HepG2 (cell line): ENCODE data around the gene FUT3. TPM values are rescaled to one million over a fixed set of nuclear protein-coding genes. Genes with fewer than 3 reads are reported as not detected.
A peak's percentile ranks its signal among the peaks of the same experiment; 100 is the strongest.

Experiments
- ATAC-seq: fragments of 200-7000 bp; cut with Tn5 transposase; 3 replicates; pipeline ENCODE4 v1.9.1; 2020; ENCODE audit warnings: mild to moderate bottlenecking, moderate library complexity
- BruUV-seq: library from RNA; stranded (reverse); fragments of 400-500 nt; replicated peaks from 2 replicates; lab custom pipeline; 2021; lab: Mats Ljungman, UMichigan
- CTCF ChIA-PET: fragments of 300-600 bp; formaldehyde crosslinking; extraction: SDS; loops from one replicate; lab custom pipeline; 2021; ENCODE audit warnings: low total read pairs, inconsistent platforms, low intra/inter-chr PET ratio; lab: Yijun Ruan, JAX
- POLR2A ChIA-PET: fragments of 350-600 bp; sonication (Branson Sonifier 250); formaldehyde crosslinking; loops from one replicate; lab custom pipeline; 2020; ENCODE audit warnings: antibody characterized with exemption, inconsistent platforms; lab: Yijun Ruan, JAX
- DNase-seq: peaks from one replicate; pipeline ENCODE4 v3.0.0-alpha.2; 2015; ENCODE audit warnings: low spot score
- FAIRE-seq: peaks from 3 replicates; lab custom pipeline; 2011; peaks lifted over from hg19 to GRCh38; lab: Jason Lieb, UNC
- H2AFZ ChIP-seq: one replicate; pipeline ENCODE4 v1.6.1; 2011; ENCODE audit warnings: low read length, inconsistent platforms
- H3K27ac ChIP-seq: fragments of 300-600 bp; 3 replicates; pipeline ENCODE4 v1.8.0; 2011; ENCODE audit warnings: mixed run types, mild to moderate bottlenecking, mixed read lengths, low read length, inconsistent platforms; ENCODE audit not compliant: insufficient read depth; ENCODE audit errors: extremely low read length
- H3K27me3 ChIP-seq, 2 experiments: fragments of 200-600 bp in 1 of 2; 2 replicates in 1 of 2; 3 replicates in 1 of 2; pipeline versions ENCODE4 v1.6.0 to v1.8.0; 2011; ENCODE audit warnings: low read length in 2 of 2, mild to moderate bottlenecking in 2 of 2, moderate library complexity in 2 of 2, inconsistent platforms in 1 of 2; ENCODE audit not compliant: insufficient read depth in 2 of 2, control insufficient read depth in 1 of 2
- H3K36me3 ChIP-seq, 2 experiments: fragments of 200-600 bp in 1 of 2; replicated peaks in 1 of 2; 2 replicates in 1 of 2; 3 replicates in 1 of 2; pipeline versions ENCODE4 v1.5.1 to v1.8.0; 2011; ENCODE audit warnings: low read length in 2 of 2, inconsistent platforms in 1 of 2; ENCODE audit not compliant: insufficient read depth in 2 of 2, control insufficient read depth in 1 of 2
- H3K4me1 ChIP-seq: 2 replicates; pipeline ENCODE4 v1.5.1; 2012; ENCODE audit warnings: low read length, inconsistent platforms; ENCODE audit not compliant: insufficient read depth
- H3K4me2 ChIP-seq: 2 replicates; pipeline ENCODE4 v1.6.0; 2011; ENCODE audit warnings: low read depth, low read length, inconsistent platforms
- H3K4me3 ChIP-seq, 3 experiments: fragments of 200-600 bp in 1 of 3; sonication (generic), shearing (Covaris generic) in 1 of 3; replicated peaks in 1 of 3; 2 replicates each; pipeline ENCODE4 v1.5.1; 2011 to 2016; ENCODE audit warnings: low read length in 3 of 3, inconsistent platforms in 2 of 3, low read depth in 2 of 3, mild to moderate bottlenecking in 2 of 3, control low read depth in 1 of 3, mixed read lengths in 1 of 3; ENCODE audit not compliant: insufficient read depth in 1 of 3
- H3K79me2 ChIP-seq: one replicate; pipeline ENCODE4 v1.6.1; 2011; ENCODE audit warnings: low read length, inconsistent platforms; ENCODE audit not compliant: insufficient read depth
- H3K9ac ChIP-seq: 2 replicates; pipeline ENCODE4 v1.6.0; 2011; ENCODE audit warnings: mild to moderate bottlenecking, low read depth, low read length, inconsistent platforms; ENCODE audit not compliant: insufficient read depth
- H3K9me3 ChIP-seq: 2 replicates; pipeline ENCODE4 v1.5.1; 2012; ENCODE audit warnings: mild to moderate bottlenecking, low read length
- H4K20me1 ChIP-seq: 2 replicates; pipeline ENCODE4 v1.6.0; 2011; ENCODE audit warnings: inconsistent platforms, mild to moderate bottlenecking, low read length, moderate library complexity; ENCODE audit not compliant: insufficient read depth
- HIVEP1 ChIP-seq: sonication (generic); formaldehyde crosslinking; IDR thresholded peaks from 2 replicates; pipeline ENCODE4 v1.4.0; 2020; ENCODE audit warnings: mild to moderate bottlenecking, missing genetic modification reagents
- MNT ChIP-seq: fragments of 450-650 bp; IDR thresholded peaks from 2 replicates; pipeline ENCODE4 v1.6.1; 2016
- MXI1 ChIP-seq: IDR thresholded peaks from 3 replicates; pipeline ENCODE4 v1.6.1; 2012; ENCODE audit warnings: low read depth, low read length, inconsistent platforms, borderline replicate concordance
- NFE2L2 ChIP-seq: fragments of 150-350 bp; IDR thresholded peaks from 2 replicates; pipeline ENCODE4 v1.6.1; 2014; ENCODE audit warnings: low read length
- PATZ1 ChIP-seq: sonication (generic); formaldehyde crosslinking; IDR thresholded peaks from 2 replicates; pipeline ENCODE4 v1.4.0; 2020; ENCODE audit warnings: missing genetic modification reagents
- ZBTB33 ChIP-seq: sonication (generic); formaldehyde crosslinking; IDR thresholded peaks from 2 replicates; pipeline ENCODE4 v1.4.0; 2020; ENCODE audit warnings: missing genetic modification reagents
- ZBTB7A ChIP-seq: sonication (generic); formaldehyde crosslinking; IDR thresholded peaks from 2 replicates; pipeline ENCODE4 v1.8.0; 2022; ENCODE audit warnings: mild to moderate bottlenecking, missing genetic modification reagents
- ZNF407 ChIP-seq: sonication (generic); formaldehyde crosslinking; IDR thresholded peaks from one replicate; pipeline ENCODE4 v1.5.1; 2020; ENCODE audit warnings: mild to moderate bottlenecking, missing genetic modification reagents; ENCODE audit errors: not compliant biosample characterization
- WGBS: methylation state at CpG from one replicate; pipeline ENCODE4 v1.1.6; 2017; ENCODE audit warnings: low lambda C conversion rate; 5-methylcytosine and 5-hydroxymethylcytosine counted together
- in situ Hi-C: cut with HindIII; loops from 2 replicates; pipeline ENCODE4 v1.10.0; 2017; ENCODE audit warnings: low pct_unique_long_range_greater_than_20kb; ENCODE audit not compliant: extremely low pct_ligation_motif_present
- intact Hi-C: fragments of 100-400 bp; cut with micrococcal nuclease; formaldehyde crosslinking; loops from one replicate; pipeline ENCODE4 v1.10.0; 2022; ENCODE audit not compliant: unreplicated experiment
- polyA plus RNA-seq, 8 experiments: library from polyadenylated mRNA; depleted of rRNA in 3 of 8; stranded (reverse) in 7 of 8; unstranded in 1 of 8; fragments of >200 nt; fragmentation: Illumina TruSeq in 4 of 8; extraction: Trizol in 4 of 8; gene quantifications; 2 replicates each; pipeline versions ENCODE4 v1.2.1 to v1.2.3, GENCODE V29; 2011 to 2016; ENCODE audit warnings: low read depth in 4 of 8, missing spikeins in 1 of 8, mixed read lengths in 1 of 8; ENCODE audit not compliant: insufficient read depth in 1 of 8
- total RNA-seq, 5 experiments: library from RNA; depleted of rRNA; stranded (reverse); fragments of >200 nt; fragmentation: Illumina TruSeq; extraction: Trizol; gene quantifications; 2 replicates each; pipeline ENCODE4 v1.2.3, GENCODE V29; 2016; ENCODE audit warnings: low read depth in 1 of 5

FUT3 gene
- total and polyA plus RNA-seq, 2 of the 13 experiments (the other 11 are each of a cell fraction or from before 2014, with no cell fraction given): 0.53 to 1.1 TPM

GRCh38 chr19:5801796-5802619 lies 49.2 kb downstream of the FUT3 start:
- CTCF ChIA-PET: no interaction called here
- H3K4me3 ChIP-seq: no peak overlapping the region
- DNase-seq (no peak), FAIRE-seq (no peak), ATAC-seq (no peak)
- H3K4me1 ChIP-seq: peaks cover 67% of the 10 kb centered on the region
- no peaks in the 10 kb centered on the region for H4K20me1 ChIP-seq
- intact Hi-C loops (loop anchor here (10.0 kb wide), 1 partner anchor 223 kb away; no protein-coding TSS in a partner anchor), in situ Hi-C loops (loop anchor here (5.0 kb wide), 2 partner anchors 175 to 220 kb away; partner anchors contain the start of gene RANBP3)
- no peak overlapping the region for H2AFZ ChIP-seq
- no peaks in the 10 kb centered on the region for H3K36me3 ChIP-seq
- no peaks in the 10 kb centered on the region for H3K9me3 ChIP-seq
- no TSS peak for BruUV-seq
- H3K4me2 ChIP-seq: no peak overlapping the region
- WGBS: 73% methylated on average over 18 of the region's 33 CpGs
- POLR2A ChIA-PET: interaction anchor here (1.3 kb wide), 1 partner anchor 102 kb away, joined by 3 read pairs; the partner anchor contains the start of genes NDUFA11 and VMAC
- H3K9ac ChIP-seq: no peak overlapping the region
- H3K27me3 ChIP-seq: peaks cover 0 to 5% of the 10 kb centered on the region in 2 experiments; a peak in 2 of 5 replicates
- no peak overlapping the region for H3K27ac ChIP-seq
- H3K79me2 ChIP-seq: no peaks in the 10 kb centered on the region
- TF ChIP-seq PATZ1 (peak; percentile 31; the same call in 1 of the 2 replicates), HIVEP1 (CRISPR knock-in tag) (no peak), NFE2L2 (no peak), ZBTB33 (peak; percentile 36; the same call in 1 of the 2 replicates), ZBTB7A (CRISPR knock-in tag) (0 out of 2 replicates have a peak, but pooled peaks have one; percentile 26), MNT (peak; percentile 76), MXI1 (0 out of 3 replicates have a peak, but pooled peaks have one; percentile 9), ZNF407 (CRISPR knock-in tag) (no peak)
